ENCODE data around the gene TSPO.

The TSPO gene

DNA sequence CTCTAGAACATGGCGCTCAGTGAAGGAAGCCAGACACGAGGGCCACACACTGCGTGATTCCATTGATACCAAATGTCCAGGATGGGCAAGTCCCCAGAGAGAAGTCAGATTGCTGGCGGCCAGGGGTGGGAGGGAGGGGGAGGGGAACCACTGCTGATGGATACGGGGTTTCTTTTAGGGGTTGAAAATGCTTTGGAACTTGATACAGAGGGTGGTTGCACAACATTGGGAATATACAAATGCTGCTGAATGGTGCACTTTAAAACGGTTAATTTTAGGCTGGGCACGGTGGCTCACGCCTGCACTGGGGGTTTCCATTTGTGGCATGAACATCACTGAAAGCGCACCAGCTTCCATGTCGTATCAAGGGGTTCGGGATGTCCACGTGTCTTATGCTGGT, 5.1 kb downstream of the TSPO start:
- no peak for TF ChIP-seq ZFX (IDR thresholded peaks at IDR 0.05; ENCODE audit: borderline replicate concordance)
- TF ChIP-seq, protein P1, sequence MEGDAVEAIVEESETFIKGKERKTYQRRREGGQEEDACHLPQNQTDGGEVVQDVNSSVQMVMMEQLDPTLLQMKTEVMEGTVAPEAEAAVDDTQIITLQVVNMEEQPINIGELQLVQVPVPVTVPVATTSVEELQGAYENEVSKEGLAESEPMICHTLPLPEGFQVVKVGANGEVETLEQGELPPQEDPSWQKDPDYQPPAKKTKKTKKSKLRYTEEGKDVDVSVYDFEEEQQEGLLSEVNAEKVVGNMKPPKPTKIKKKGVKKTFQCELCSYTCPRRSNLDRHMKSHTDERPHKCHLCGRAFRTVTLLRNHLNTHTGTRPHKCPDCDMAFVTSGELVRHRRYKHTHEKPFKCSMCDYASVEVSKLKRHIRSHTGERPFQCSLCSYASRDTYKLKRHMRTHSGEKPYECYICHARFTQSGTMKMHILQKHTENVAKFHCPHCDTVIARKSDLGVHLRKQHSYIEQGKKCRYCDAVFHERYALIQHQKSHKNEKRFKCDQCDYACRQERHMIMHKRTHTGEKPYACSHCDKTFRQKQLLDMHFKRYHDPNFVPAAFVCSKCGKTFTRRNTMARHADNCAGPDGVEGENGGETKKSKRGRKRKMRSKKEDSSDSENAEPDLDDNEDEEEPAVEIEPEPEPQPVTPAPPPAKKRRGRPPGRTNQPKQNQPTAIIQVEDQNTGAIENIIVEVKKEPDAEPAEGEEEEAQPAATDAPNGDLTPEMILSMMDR (IDR thresholded peaks at IDR 0.05) = no peak
- H3K27ac ChIP-seq = no peak overlapping the region

DNA sequence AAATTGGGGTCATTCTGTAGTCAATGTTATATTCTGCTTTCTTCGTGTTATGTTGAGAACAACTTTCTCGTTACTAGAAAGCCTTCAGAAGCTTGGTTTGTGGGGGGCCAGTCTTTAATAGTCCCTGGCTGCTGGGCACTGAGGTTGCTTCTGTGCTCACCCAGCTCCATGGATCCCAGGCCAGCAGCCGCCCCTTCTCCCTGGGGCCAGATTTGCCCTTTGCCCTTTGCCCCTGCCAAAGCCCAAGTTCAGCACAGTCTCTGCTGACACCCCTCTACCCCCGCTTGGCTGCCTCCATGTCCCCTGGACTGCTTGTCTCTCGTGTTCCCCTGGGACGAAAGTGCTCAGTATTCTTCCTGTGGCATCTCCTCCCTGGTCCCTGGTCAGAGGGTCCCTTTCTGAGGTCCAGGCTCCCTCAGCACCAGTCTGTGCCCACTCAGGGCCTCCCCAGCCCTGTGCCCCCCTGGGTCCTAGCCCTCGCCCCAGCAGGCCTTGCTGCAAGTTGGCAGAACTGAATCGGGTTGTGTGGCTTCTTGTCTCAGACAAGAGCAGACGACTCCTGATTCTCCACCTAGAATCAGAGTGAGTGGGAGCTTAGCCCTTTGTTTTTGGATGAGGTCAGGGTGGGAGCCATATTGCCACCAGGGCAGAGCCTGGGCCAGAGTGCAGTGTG, 6.7 kb downstream of the TSPO start:
- H3K27ac ChIP-seq = no peak overlapping the region
- TF ChIP-seq, protein P1 (IDR thresholded peaks at IDR 0.05) = no peak
- TF ChIP-seq ZFX (IDR thresholded peaks at IDR 0.05; ENCODE audit: borderline replicate concordance) = no peak

DNA sequence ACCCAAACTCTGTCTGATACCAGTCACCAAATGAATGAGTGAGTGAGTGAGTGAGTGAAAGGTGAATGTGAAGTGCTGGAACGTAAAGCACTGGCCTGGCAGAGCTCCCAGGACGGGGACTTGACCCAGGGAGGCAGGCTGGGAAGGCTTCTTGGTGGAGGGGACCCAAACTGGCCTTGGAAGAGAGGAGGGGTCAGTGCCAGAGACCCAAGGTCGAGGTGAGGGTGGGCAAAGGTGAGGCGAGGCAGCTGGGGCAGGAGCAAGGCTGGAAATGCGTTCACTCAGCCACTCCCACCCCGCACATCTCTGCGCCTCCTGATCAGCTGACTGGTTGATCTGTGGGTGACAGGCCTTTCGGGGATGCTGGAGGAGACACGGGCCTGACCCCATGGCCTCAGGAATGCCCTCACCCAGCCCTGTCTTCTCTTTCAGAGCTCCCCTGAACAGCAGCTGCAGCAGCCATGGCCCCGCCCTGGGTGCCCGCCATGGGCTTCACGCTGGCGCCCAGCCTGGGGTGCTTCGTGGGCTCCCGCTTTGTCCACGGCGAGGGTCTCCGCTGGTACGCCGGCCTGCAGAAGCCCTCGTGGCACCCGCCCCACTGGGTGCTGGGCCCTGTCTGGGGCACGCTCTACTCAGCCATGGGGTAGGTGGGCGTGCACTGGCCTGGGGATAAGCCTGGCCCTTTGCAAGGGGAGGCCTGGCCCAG, 7.6 kb downstream of the TSPO start:
- TF ChIP-seq, protein P1 (IDR thresholded peaks at IDR 0.05) = no peak
- TF ChIP-seq ZFX (IDR thresholded peaks at IDR 0.05; ENCODE audit: borderline replicate concordance) = no peak
- no peak overlapping the region for H3K27ac ChIP-seq

DNA sequence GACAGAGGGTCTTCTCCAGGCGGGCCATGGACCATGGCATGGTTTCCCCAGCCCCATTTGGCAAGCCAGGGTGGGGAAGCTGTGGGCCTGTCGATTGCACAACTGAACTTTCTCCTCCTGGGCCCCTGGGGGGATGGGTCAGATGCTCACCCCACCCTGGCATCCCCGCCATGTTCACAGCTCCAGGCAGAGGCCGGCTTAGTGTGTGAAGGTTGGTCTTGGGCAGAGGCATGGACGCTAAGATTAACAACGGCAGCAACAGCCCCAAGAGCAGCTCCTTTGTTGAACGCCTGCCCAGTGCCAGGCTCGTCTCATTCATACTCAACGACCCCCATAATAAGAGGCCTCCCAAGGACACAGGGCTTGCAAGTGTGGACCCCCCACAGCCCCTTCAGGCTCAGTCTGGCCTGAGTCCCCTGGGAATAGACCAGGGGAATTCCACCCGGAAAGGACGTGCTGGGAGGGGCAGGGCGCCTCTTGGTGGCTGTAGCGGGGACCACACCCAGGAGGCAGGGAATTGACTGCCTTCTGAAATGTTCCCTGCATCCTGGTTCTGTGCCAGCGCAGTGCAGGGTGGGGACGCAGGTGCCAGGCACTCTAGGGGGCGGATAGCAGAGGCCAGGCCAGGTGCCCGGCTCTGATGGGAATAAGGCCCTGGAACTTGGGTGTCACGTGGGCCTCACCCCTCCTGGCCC, 8.3 kb downstream of the TSPO start:
- no peak overlapping the region for H3K27ac ChIP-seq
- TF ChIP-seq, protein P1 (IDR thresholded peaks at IDR 0.05) = peak; percentile 40
- TF ChIP-seq ZFX (IDR thresholded peaks at IDR 0.05; ENCODE audit: borderline replicate concordance) = no peak

DNA sequence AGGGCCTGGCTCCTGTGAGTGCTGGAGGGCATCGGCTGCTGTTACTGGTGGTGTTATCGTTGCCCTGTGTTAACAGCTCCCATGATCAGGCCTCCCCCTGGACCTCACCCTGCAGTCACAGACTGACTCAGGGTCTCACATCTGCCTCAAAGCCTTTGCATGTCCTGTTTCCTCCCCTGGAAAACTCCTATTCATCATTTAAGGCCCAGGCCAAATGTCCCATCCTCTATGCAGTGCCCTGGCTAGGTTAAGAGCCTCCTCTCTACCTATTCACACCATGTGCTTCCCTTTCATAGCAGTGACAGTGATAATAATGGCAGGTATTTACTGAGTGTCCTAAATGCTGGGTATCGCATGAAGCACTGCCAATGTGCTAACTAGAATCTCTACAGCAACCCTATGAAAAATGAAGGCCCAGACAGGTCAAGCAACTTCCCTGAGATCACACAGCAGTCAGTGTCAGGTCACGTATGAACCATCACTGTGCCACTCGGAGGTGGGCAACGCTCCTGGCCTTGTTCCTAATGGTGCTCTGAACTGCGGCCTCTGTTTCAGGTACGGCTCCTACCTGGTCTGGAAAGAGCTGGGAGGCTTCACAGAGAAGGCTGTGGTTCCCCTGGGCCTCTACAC, 9.3 kb downstream of the TSPO start:
- no peak overlapping the region for H3K27ac ChIP-seq
- TF ChIP-seq ZFX (IDR thresholded peaks at IDR 0.05; ENCODE audit: borderline replicate concordance) = no peak
- TF ChIP-seq, protein P1 (IDR thresholded peaks at IDR 0.05) = no peak

DNA sequence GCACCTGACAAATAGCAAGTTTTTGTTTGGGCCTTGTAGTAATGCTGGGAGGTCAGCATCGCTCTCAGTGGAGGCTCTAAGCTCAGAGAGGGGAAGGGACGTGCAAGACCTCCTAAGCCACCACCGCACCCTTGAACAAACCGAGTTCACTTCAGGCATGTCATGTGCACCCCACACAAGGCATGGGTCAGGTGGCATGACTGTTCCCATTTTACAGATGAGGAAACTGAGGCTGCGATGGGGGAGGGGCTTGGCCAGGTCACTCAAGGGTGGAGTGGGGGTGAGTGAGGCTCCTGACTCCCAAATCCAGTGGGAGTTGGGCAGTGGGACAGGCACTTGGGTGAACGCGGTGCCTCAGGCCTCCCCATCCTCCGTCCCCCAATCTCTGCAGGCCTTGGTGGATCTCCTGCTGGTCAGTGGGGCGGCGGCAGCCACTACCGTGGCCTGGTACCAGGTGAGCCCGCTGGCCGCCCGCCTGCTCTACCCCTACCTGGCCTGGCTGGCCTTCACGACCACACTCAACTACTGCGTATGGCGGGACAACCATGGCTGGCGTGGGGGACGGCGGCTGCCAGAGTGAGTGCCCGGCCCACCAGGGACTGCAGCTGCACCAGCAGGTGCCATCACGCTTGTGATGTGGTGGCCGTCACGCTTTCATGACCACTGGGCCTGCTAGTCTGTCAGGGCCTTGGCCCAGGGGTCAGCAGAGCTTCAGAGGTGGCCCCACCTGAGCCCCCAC, 11.2 kb downstream of the TSPO start:
- no peak overlapping the region for H3K27ac ChIP-seq
- no peak for TF ChIP-seq ZFX (IDR thresholded peaks at IDR 0.05; ENCODE audit: borderline replicate concordance)
- TF ChIP-seq, protein P1 (IDR thresholded peaks at IDR 0.05) = no peak

Measured in 22Rv1 (cell line).